Stimulated activated CD4-positive, alpha-beta T cell treated with anti-CD3 and anti-CD28 coated beads, Interleukin-1b, Interleukin-23, amount 100 ng/mL, for 4 hours (primary cell): ENCODE results near the gene ZDHHC12.
"Not testable (repeated sequence)": the region's sequence is repeated elsewhere in the genome, so short reads cannot be mapped to it uniquely, and the experiment has no call there.

Source experiments
- DNase-seq, 2 donors: peaks; one replicate each; pipeline ENCODE4 v3.0.0-alpha.2; 2020; ENCODE audit warnings: low read depth in 2 of 2

The ZDHHC12 gene

GRCh38 chr9:128707446-128707845 is 16.5 kb downstream of the ZDHHC12 start:
- no peak for DNase-seq

GRCh38 chr9:128706671-128707381 is 17.1 kb downstream of the ZDHHC12 start:
- no peak for DNase-seq

DNA sequence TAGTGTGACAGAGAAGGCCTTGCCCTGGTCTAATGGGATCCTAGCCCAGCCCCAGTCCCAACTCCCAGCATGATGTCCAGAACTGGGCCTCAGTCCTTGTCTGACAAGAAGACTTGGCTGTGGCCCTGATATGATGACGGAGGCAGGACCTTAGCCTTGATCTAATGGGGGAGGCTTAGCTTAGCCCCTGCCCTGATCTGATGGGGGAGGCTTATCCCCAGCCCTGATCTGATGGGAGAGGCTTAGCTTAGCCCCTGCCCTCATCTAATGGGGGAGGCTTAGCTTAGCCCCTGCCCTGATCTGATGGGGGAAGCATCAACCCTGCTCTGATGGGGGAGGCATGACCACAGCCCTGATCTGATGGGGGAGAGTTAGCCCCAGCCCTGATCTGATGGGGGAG is 17.9 kb downstream of the ZDHHC12 start:
- DNase-seq, result no peak

- no peak for DNase-seq
These were observed 18.6 kb downstream of the ZDHHC12 start for GRCh38 chr9:128705051-128705965.

- DNase-seq, result no peak
These were observed 19.6 kb downstream of the ZDHHC12 start for GRCh38 chr9:128704356-128704670.

- DNase-seq, result no peak
These were observed 20.1 kb downstream of the ZDHHC12 start for GRCh38 chr9:128703616-128704355.

DNA sequence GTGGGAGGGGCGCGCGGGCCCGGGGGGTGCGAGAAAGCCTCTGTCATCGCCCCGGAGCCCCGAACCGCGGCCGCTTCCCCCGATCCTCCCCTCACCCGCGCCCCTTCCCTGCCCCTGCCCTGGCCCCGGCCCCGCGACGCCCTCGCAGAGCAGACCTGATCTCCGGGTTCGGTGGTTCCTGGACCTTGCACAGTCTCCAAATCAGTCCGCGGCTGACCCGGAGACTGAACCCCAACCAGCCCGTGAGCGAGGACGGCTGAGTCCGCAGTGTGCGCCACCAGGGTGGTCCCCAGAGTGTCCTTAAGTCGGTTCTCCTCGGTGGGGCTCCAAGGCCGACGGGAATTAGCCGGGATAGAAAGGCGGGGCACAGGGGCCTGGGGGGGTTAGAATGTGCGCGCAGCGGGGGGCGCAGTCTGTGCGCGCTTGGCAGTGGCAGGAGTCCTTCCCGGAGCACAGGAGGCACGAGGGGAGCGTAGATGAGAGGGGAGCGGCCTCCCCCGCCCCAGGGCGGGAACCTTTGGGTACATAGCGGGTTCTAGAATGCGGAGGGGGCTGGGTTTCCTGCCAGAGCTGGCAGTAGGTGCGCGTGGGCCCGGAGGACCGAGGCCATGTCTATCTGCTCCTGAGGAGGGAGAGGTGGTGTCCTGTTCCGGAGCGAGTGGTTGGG is 20.8 kb downstream of the ZDHHC12 start:
- peak; percentile 12 to 39 for DNase-seq

DNA sequence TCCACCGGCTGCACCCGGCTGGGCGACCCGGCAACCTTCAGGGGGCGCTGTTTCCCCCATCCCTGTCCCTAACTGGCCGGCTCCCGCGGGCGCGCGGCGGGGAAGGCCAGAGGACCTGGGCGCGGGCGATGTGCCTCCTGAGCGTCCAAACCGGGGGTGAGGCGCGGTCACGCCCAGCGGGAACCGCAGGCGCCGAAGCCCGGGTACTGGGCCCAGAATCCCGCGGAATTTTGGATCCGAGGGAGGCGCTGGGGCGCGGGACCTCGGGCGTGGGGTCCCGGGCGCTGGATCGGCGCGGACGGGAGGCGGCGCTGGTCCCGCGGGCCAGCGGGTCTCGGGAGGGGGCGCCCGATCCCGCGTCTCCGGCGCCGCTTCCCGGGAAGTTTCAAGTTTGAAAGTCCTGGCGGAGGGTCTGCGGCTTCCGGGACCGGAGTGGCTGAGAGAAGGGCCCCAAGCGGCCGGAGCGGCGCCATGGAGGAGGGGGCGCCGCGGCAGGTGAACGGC is 21.4 kb downstream of the ZDHHC12 start, which contains the start of gene PKN3:
TSS of gene PKN3 (plus strand) at position 59 of the 504 bp plus-strand sequence. CDS start at position 472, 413 bp downstream.
- DNase-seq, result peak; percentile 81 to 89

GRCh38 chr9:128701227-128701854 is 22.6 kb downstream of the ZDHHC12 start:
- no peak for DNase-seq

DNA sequence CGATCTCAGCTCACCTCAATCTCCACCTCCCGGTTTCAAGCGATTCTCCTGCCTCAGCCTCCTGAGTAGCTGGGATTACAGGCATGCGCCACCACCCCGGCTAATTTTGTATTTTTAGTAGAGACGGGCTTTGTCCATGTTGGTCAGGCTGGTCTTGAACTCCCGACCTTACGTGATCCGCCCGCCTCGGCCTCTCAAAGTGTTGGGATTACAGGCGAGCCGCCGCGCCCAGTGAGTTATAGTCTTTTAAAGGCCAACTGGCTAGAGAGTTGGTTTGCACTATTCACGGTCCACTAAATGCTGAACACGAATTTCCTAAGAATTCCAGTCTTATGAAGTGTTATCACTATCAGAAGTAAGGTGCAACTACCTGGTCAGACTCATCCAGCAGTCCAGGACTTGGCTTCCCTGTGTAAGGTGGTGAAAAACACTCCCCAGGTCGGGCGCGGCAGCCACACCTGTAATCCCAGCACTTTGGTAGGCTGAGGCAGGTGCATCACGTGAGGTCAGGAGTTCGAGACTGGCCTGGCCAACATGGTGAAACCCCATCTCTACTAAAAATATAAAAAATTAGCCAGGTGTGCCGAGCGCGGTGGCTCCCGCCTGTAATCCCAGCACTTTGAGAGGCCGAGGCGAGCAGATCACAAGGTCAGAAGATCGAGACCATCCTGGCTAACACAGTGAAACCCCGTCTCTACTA is 24.7 kb downstream of the ZDHHC12 start:
- not testable (repeated sequence) for DNase-seq

GRCh38 chr9:128696923-128697707 is 26.8 kb downstream of the ZDHHC12 start:
- no peak for DNase-seq

DNA sequence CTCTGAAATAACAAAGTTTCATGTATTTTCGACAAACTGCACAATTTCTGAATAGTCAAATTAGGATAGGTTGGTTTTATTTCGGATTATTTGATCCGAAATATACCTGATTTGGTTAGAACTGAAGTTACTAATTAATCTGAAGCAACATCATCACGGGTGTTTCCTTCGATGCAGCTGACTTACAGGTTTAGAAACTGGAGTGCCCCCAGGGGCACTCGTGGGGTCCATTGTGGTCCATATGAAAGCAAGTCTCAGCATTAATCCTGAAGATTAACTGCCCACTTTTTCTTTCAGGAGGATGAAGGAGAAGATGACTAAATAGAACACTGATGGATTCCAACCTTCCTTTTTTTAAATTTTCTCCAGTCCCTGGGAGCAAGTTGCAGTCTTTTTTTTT is 29.6 kb downstream of the ZDHHC12 start:
- DNase-seq, result no peak

DNA sequence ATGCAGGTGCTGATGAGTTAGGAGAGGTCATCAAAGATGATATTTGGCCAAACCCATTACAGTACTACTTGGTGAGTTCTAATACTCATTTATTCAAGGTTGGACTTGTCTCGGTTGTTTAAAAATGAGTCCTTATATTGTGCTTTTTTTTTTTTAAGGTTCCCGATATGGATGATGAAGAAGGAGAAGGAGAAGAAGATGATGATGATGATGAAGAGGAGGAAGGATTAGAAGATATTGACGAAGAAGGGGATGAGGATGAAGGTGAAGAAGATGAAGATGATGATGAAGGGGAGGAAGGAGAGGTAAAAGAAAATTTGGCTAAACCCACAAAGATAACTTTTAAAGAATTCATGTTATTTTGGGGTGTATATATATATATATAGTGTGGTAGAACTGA is 30.2 kb downstream of the ZDHHC12 start:
- DNase-seq, result not testable (repeated sequence)

DNA sequence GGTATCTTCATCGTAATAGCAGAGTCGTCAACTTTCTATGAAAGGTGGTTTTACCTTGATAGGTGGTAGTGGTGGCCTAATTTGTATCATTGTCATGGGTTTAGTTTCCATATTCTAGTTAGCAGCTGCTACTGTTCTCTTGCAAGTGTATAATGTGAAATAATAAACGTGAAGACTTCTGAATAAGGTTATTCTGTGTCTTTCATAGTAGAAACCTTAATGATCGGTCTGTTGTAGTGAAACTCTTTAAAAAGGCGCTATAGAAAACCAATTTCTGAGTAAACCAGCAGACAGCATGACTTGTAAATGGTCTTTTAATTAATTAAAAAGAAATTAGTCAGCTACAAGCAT is 33.3 kb downstream of the ZDHHC12 start:
- DNase-seq, result no peak

DNA sequence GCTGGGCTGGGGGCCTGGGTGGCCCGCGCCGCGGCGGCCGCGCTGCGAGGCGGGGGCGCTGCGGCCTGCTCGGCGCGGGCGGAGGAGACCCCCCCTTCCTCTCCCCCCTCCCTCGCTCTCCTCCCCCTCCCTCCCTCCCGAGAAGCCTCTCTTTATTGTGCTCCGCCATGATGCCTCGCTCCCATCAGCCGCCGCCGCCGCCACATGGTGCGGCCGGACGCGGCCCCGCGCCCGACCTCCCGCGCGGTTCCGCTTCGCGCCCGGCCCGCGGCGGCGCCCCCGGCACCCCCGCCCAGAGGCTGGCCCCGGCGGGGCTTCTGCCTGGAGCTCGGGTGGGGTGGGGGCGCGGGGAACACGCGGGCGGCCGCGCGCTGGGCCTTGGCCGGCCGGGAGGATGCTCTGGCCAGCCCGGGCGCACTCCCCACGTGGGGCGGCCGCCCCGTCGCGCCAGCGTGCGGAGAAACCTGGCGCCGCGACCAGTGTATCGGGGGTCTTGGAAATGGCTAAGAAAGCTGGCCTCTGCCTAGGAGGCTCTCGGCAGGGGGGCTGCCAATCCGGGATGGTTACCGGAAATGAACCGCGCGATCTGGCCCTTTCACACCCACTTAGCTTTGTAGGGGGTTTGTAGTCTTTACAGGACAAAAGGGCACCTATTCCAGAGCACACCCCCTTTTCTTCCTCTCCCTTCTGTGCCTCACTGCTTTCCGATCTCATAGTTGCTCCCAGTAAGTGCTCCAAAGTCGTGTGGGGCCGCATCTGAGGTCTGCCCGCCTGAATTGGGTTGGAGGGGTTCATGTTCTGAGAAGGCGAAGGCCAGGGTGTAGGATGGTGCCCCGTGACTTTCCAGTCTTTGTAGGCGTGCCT is 33.9 kb downstream of the ZDHHC12 start:
- DNase-seq, result peak; percentile 43 to 48

- peak in 1 of 2 donors; percentile 53 for DNase-seq
These were observed 34.6 kb downstream of the ZDHHC12 start for GRCh38 chr9:128689293-128689774.

- peak; percentile 87 to 97 for DNase-seq
These were observed 35.2 kb downstream of the ZDHHC12 start, which contains the start of gene SET for GRCh38 chr9:128688501-128689292. TSS of gene SET (plus strand) at chr9:128689222. CDS start at chr9:128689583, 361 bp downstream.

DNA sequence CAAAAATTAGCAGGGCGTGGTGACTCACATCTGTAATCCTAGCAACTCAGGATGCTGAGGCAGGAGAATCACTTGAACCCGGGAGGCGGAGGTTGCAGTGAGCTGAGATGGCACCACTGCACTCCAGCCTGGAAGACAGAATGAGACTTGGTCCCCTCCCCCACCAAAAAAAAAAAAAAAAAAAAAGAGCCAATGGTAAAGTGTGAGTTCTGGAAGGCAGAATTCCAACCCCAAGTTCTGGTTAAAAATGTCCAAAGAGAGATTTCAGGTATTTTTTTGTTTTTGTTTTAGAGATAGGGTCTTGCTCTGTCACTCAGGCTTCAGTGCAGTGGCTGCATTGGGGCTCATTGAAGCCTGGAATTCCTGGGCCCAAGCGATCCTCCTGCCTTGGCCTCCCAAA is 36.5 kb downstream of the ZDHHC12 start:
- no peak for DNase-seq
